Loucy (cell line): ENCODE measurements around the gene TEX14.

Experiments
- CTCF ChIP-seq: fragments of 200-600 bp; sonication (generic); conservative IDR thresholded peaks from 2 replicates; pipeline ENCODE4 v1.5.1; 2014; ENCODE audit warnings: mild to moderate bottlenecking, antibody characterized with exemption, low read length
- EZH2phosphoT487 ChIP-seq: fragments of 200-600 bp; IDR thresholded peaks from 2 replicates; pipeline ENCODE4 v1.6.1; 2018; ENCODE audit warnings: antibody characterized with exemption, mild to moderate bottlenecking, moderate library complexity, borderline replicate concordance

- TF ChIP-seq CTCF: peak; percentile 50
- no peak for TF ChIP-seq EZH2phosphoT487
These were observed 170.9 kb downstream of the TEX14 start for GRCh38 chr17:58520843-58521430.
